Myocyte (in vitro differentiated cells): Measurements from ENCODE around the gene CCKAR. TPM values are rescaled to one million over a fixed set of nuclear protein-coding genes. Genes with fewer than 3 reads are reported as not detected.
A peak's percentile ranks its signal among the peaks of the same experiment; 100 is the strongest.

ENCODE experiments used
- DNase-seq: peaks from one replicate; pipeline ENCODE4 v3.0.0-alpha.2; 2012; ENCODE audit warnings: low read depth
- polyA plus RNA-seq: library from polyadenylated mRNA; unstranded; fragments of >200 nt; gene quantifications from one replicate; pipeline ENCODE4 v1.2.1, GENCODE V29; 2012; ENCODE audit warnings: missing spikeins
- total RNA-seq: library from RNA; depleted of rRNA; stranded (reverse); fragments of >200 nt; gene quantifications from 2 replicates; pipeline ENCODE4 v1.2.3, GENCODE V29; 2014

CCKAR gene
- total RNA-seq = 0.19 TPM in 1 of 2 replicates, not detected in the other
- polyA plus RNA-seq = 0.04 TPM

- no peak for DNase-seq
These were observed at the start of gene CCKAR for GRCh38 chr4:26490111-26490959. Gene CCKAR, minus strand, starts transcription at chr4:26490484. Its CDS starts 217 bp downstream, at chr4:26490267.

GRCh38 chr4:26533685-26534084 is 43.4 kb upstream of the CCKAR start:
- DNase-seq = no peak

GRCh38 chr4:26531491-26532116 is 41.3 kb upstream of the CCKAR start:
- DNase-seq = no peak

- DNase-seq = peak; percentile 79
These were observed 39.8 kb upstream of the CCKAR start for GRCh38 chr4:26530099-26530498.

- peak; percentile 96 for DNase-seq
These were observed 39.2 kb upstream of the CCKAR start for GRCh38 chr4:26529479-26529878.

GRCh38 chr4:26525771-26526150 is 35.5 kb upstream of the CCKAR start:
- DNase-seq = no peak

- DNase-seq = peak; percentile 86
These were observed 35.0 kb upstream of the CCKAR start for GRCh38 chr4:26525136-26525770.

GRCh38 chr4:26524011-26524410 is 33.7 kb upstream of the CCKAR start:
- DNase-seq = no peak

GRCh38 chr4:26522478-26522877 is 32.2 kb upstream of the CCKAR start:
- DNase-seq = peak; percentile 34

- DNase-seq = no peak
These were observed 30.6 kb upstream of the CCKAR start for GRCh38 chr4:26520728-26521450.

GRCh38 chr4:26515936-26516335 is 25.7 kb upstream of the CCKAR start:
- DNase-seq = no peak

GRCh38 chr4:26510334-26510964 is 20.2 kb upstream of the CCKAR start:
- peak; percentile 26 for DNase-seq

- peak; percentile 18 for DNase-seq
These were observed 19.5 kb upstream of the CCKAR start for GRCh38 chr4:26509681-26510333.

- no peak for DNase-seq
These were observed 17.0 kb upstream of the CCKAR start for GRCh38 chr4:26507286-26507685.

GRCh38 chr4:26503844-26504243 is 13.6 kb upstream of the CCKAR start:
- DNase-seq = peak; percentile 89

- DNase-seq = peak; percentile 96
These were observed 13.1 kb upstream of the CCKAR start for GRCh38 chr4:26503427-26503826.

GRCh38 chr4:26500565-26500999 is 10.3 kb upstream of the CCKAR start:
- DNase-seq = peak; percentile 92

GRCh38 chr4:26496207-26496783 is 6.0 kb upstream of the CCKAR start:
- DNase-seq = no peak

GRCh38 chr4:26493461-26493860 is 3.2 kb upstream of the CCKAR start:
- DNase-seq = peak; percentile 61
